Measurements from ENCODE around the gene TRIM66. TPM values are rescaled to one million over a fixed set of nuclear protein-coding genes. Genes with fewer than 3 reads are reported as not detected.
"Not testable (repeated sequence)": the region's sequence is repeated elsewhere in the genome, so short reads cannot be mapped to it uniquely, and the experiment has no call there.

TRIM66 gene
- total and polyA plus RNA-seq, 9 of the 15 experiments (the other 6 are each of a cell fraction or from before 2014, with no cell fraction given), result 1.1 to 7.3 (median 4.9) TPM

DNA sequence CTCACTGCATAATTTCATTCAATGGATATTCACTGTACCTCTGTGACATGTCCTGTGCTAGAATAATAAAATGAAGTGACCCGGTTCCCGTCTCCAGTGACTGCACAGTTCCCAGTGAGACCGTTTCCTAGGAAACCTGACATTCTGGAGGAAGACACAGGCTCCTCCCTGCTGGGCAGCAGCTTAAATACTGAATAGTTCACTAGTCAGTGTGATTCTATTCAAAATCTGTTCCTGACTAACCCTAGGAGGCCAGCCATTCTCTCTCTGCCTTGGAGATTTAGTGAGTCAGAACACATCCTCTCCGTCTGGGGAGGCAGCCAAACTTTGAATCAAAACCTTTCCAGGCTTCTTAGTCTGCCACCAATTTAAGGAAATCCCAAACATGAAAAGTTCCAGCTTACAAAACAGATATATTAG, 11.3 kb downstream of the TRIM66 start:
- Histone ChIP-seq H4K20me1 (replicated peaks; ENCODE audit: control insufficient read depth, insufficient read depth, low read length) (no peaks in the 10 kb centered on the region), H2AFZ (ENCODE audit: low read depth, low read length) (no peak overlapping the region), H3K4me2 (ENCODE audit: insufficient read depth, low read length) (no peak overlapping the region), H3K27ac (ENCODE audit: extremely low read depth, low read depth, low read length) (no peak overlapping the region), H3K9ac (ENCODE audit: insufficient read depth in 1 of 2, low read depth in 2 of 2, low read length in 2 of 2) (no peak overlapping the region), H3K4me3 (no peak overlapping the region), H3K9me3 (replicated peaks; ENCODE audit: control insufficient read depth, insufficient read depth, low read depth, low read length) (no peaks in the 10 kb centered on the region), H3K9me1 (ENCODE audit: control insufficient read depth, insufficient read depth, low read length) (peaks cover 3% of the 10 kb centered on the region), H3K79me2 (ENCODE audit: control insufficient read depth, insufficient read depth, low read length) (no peaks in the 10 kb centered on the region), H3K4me1 (replicated peaks in 1 of 2; ENCODE audit: control insufficient read depth in 2 of 2, insufficient read depth in 2 of 2, low read length in 2 of 2) (no peaks in the 10 kb centered on the region), H3K36me3 (ENCODE audit: control insufficient read depth, insufficient read depth, low read length) (peaks cover 20% of the 10 kb centered on the region; the same call in 1 of the 3 replicates), H3K27me3 (ENCODE audit: control insufficient read depth in 2 of 2, insufficient read depth in 2 of 2, low read length in 2 of 2) (no peaks in the 10 kb centered on the region)
- POLR2A ChIA-PET, result interaction anchor here (0.6 to 1.6 kb wide), 6 partner anchors 10 to 989 kb away, joined by 3 to 9 read pairs (median 4); partner anchors contain the start of gene TRIM66
- FAIRE-seq (no peak), DNase-seq (ENCODE audit: extremely low read depth in 1 of 4, low spot score in 3 of 4) (no peak), ATAC-seq (no peak)
- no peak for TF ChIP-seq ADNP (tag; IDR thresholded peaks at IDR 0.05)
- TF ChIP-seq ZNF644 (tag; IDR thresholded peaks at IDR 0.05; ENCODE audit: low read depth), result no peak
- no peak for TF ChIP-seq MEF2D (tag; conservative IDR thresholded peaks at IDR 0.05; ENCODE audit: low read depth)
- no peak for TF ChIP-seq SIRT6 (IDR thresholded peaks at IDR 0.05; ENCODE audit: low read depth, low read length)
- no peak for TF ChIP-seq ATF2 (CRISPR knock-in tag; IDR thresholded peaks at IDR 0.05)
- TF ChIP-seq ATF1 (CRISPR knock-in tag; IDR thresholded peaks at IDR 0.05), result no peak
- TF ChIP-seq ATF1 (tag; IDR thresholded peaks at IDR 0.05), result no peak
- no peak for TF ChIP-seq SMARCE1 (IDR thresholded peaks at IDR 0.05)
- TF ChIP-seq NCOA1 (IDR thresholded peaks at IDR 0.05; ENCODE audit: low read depth), result no peak
- TF ChIP-seq ZFP30 (CRISPR knock-in tag; IDR thresholded peaks at IDR 0.05; ENCODE audit: borderline replicate concordance), result no peak
- no peak for TF ChIP-seq CXXC5 (CRISPR knock-in tag; IDR thresholded peaks at IDR 0.05)
- TF ChIP-seq PRPF4 (IDR thresholded peaks at IDR 0.05; ENCODE audit: insufficient read depth, low read depth, low read length, poor library complexity, severe bottlenecking), result no peak
- TF ChIP-seq HDAC2 (IDR thresholded peaks at IDR 0.05), result no peak
- TF ChIP-seq FOXA1 (IDR thresholded peaks at IDR 0.05; ENCODE audit: borderline replicate concordance), result no peak
- TF ChIP-seq MCM3 (IDR thresholded peaks at IDR 0.05), result no peak
- no peak for TF ChIP-seq EGR1 (conservative IDR thresholded peaks at IDR 0.05)
- 80% methylated on average over 4 of the region's 4 CpGs for WGBS (ENCODE audit: insufficient coverage, low coverage, missing lambda C conversion rate)
- BruUV-seq (replicated peaks), result no TSS peak
- intact Hi-C loops (cut with micrococcal nuclease) (no loop called here), in situ Hi-C loops (cut with MboI) (no loop called here)
- CTCF ChIA-PET (ENCODE audit: low intra/inter-chr PET ratio), result no interaction called here

DNA sequence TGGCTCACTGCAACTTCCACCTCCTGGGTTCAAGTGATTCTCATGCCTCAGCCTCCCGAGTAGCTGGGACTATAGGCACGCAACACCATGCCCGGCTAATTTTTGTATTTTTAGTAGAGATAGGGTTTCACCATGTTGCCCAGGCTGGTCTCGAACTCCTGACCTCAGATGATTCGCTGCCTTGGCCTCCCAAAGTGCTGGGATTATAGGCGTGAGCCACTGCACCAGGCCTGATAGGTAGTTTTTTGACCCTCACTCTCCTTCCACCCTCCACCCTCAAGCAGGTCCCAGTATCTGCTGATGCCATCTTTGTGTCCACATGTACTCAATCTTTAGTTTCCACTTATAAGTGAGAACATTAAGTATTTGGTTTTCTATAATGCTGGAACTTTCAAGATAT, 12.4 kb downstream of the TRIM66 start:
- FAIRE-seq; CTCF ChIA-PET (ENCODE audit: low intra/inter-chr PET ratio); H3K4me2 ChIP-seq (ENCODE audit: insufficient read depth, low read length); H3K27ac ChIP-seq (ENCODE audit: extremely low read depth, low read depth, low read length); H3K27me3 ChIP-seq (ENCODE audit: control insufficient read depth in 2 of 2, insufficient read depth in 2 of 2, low read length in 2 of 2); BruUV-seq (replicated peaks); H2AFZ ChIP-seq (ENCODE audit: low read depth, low read length); H4K20me1 ChIP-seq (replicated peaks; ENCODE audit: control insufficient read depth, insufficient read depth, low read length); H3K9me1 ChIP-seq (ENCODE audit: control insufficient read depth, insufficient read depth, low read length); H3K4me3 ChIP-seq; POLR2A ChIA-PET; DNase-seq (ENCODE audit: extremely low read depth in 1 of 4, low spot score in 3 of 4); H3K4me1 ChIP-seq (replicated peaks in 1 of 2; ENCODE audit: control insufficient read depth in 2 of 2, insufficient read depth in 2 of 2, low read length in 2 of 2); H3K9ac ChIP-seq (ENCODE audit: insufficient read depth in 1 of 2, low read depth in 2 of 2, low read length in 2 of 2); intact Hi-C loops (cut with micrococcal nuclease); H3K9me3 ChIP-seq (replicated peaks; ENCODE audit: control insufficient read depth, insufficient read depth, low read depth, low read length); ATAC-seq; H3K79me2 ChIP-seq (ENCODE audit: control insufficient read depth, insufficient read depth, low read length); in situ Hi-C loops (cut with MboI): not testable (repeated sequence)
- WGBS (ENCODE audit: insufficient coverage, low coverage, missing lambda C conversion rate), result 88% methylated on average over 6 of the region's 6 CpGs
- peaks cover 20% of the 10 kb centered on the region; the same call in 1 of the 3 replicates for H3K36me3 ChIP-seq (ENCODE audit: control insufficient read depth, insufficient read depth, low read length)

Measured in K562 (cell line).